ENCODE data around the gene GPX4. TPM values are rescaled to one million over a fixed set of nuclear protein-coding genes. Genes with fewer than 3 reads are reported as not detected.

Gene GPX4
- total RNA-seq, 6 experiments from 2014 or later, result 204 to 389 (median 212) TPM

- 6% methylated on average over 2 of the region's 3 CpGs for WGBS (ENCODE audit: insufficient coverage, low coverage, low lambda C conversion rate, missing lambda C conversion rate)
- H3K4me3 ChIP-seq, result no peak overlapping the region
- H3K27ac ChIP-seq, result no peak overlapping the region
- peaks cover 0 to 4% (median 1%) of the 10 kb centered on the region in 4 donors for H3K9me3 ChIP-seq
- intact Hi-C loops (cut with DNase I), result no loop called here
- ATAC-seq (peak; percentile 48 to 83 (median 74)), DNase-seq (peak in 1 of 3 donors; percentile 34)
- H3K27me3 ChIP-seq, result no peaks in the 10 kb centered on the region
- no peaks in the 10 kb centered on the region for H3K36me3 ChIP-seq
- peak; percentile 9 to 55 (median 32) for TF ChIP-seq CTCF (IDR thresholded peaks at IDR 0.05)
- TF ChIP-seq POLR2A (IDR thresholded peaks at IDR 0.05), result no peak
- H3K4me1 ChIP-seq, result no peaks in the 10 kb centered on the region
These were observed 46.5 kb upstream of the GPX4 start for GRCh38 chr19:1057176-1057855.

DNA sequence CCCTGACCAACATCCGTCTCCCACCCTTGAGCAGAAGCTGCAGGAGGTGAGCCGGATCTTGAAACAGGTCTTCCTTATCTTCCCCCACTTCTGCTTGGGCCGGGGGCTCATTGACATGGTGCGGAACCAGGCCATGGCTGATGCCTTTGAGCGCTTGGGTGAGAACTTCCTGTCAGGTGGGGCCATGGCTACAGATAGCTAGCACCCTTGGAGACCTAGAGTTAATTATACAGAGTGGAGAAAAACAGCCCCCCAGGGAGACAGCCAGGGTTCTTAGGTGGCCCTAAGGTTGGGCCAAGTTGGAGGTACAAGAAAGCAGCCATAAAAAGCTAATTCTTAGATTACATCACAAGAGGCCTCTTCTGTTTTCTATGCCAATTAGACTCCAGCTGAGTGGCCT is 45.7 kb upstream of the GPX4 start:
- ATAC-seq (no peak), DNase-seq (no peak)
- Histone ChIP-seq H3K9me3 (peaks cover 0 to 4% (median 1%) of the 10 kb centered on the region in 4 donors), H3K36me3 (no peaks in the 10 kb centered on the region), H3K27ac (no peak overlapping the region), H3K27me3 (no peaks in the 10 kb centered on the region), H3K4me1 (no peaks in the 10 kb centered on the region), H3K4me3 (no peak overlapping the region)
- TF ChIP-seq CTCF (IDR thresholded peaks at IDR 0.05) (no peak), POLR2A (IDR thresholded peaks at IDR 0.05) (no peak)
- WGBS (ENCODE audit: insufficient coverage, low coverage, low lambda C conversion rate, missing lambda C conversion rate), result 74% methylated on average over 3 of the region's 5 CpGs
- intact Hi-C loops (cut with DNase I), result no loop called here

DNA sequence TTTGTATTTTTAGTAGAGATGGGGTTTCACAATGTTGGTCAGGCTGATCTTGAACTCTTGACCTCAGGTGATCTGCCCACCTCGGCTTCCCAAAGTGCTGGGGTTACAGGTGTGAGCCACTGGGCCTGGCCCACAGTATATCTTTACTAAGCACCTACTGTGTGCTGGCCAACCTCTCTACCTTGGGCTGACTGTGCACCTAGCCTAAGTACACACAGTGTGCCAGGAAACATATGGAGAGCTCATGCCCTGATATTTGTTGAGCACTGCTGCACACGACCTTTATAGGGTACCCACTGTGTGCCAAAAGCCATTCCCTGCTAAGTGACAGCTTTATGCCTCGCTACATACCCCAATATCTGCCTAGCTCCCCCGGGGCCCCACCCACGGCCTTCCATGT is 43.1 kb upstream of the GPX4 start:
- ATAC-seq (no peak), DNase-seq (no peak)
- TF ChIP-seq CTCF (IDR thresholded peaks at IDR 0.05) (no peak), POLR2A (IDR thresholded peaks at IDR 0.05) (no peak)
- no peak overlapping the region for H3K27ac ChIP-seq
- intact Hi-C loops (cut with DNase I), result no loop called here
- H3K4me1 ChIP-seq, result peaks cover 0 to 6% (median 0%) of the 10 kb centered on the region in 4 donors
- 38% methylated on average over 3 of the region's 5 CpGs for WGBS (ENCODE audit: insufficient coverage, low coverage, low lambda C conversion rate, missing lambda C conversion rate)
- no peaks in the 10 kb centered on the region for H3K27me3 ChIP-seq
- H3K36me3 ChIP-seq, result no peaks in the 10 kb centered on the region
- H3K9me3 ChIP-seq, result peaks cover 0 to 4% (median 1%) of the 10 kb centered on the region in 4 donors
- H3K4me3 ChIP-seq, result no peak overlapping the region

DNA sequence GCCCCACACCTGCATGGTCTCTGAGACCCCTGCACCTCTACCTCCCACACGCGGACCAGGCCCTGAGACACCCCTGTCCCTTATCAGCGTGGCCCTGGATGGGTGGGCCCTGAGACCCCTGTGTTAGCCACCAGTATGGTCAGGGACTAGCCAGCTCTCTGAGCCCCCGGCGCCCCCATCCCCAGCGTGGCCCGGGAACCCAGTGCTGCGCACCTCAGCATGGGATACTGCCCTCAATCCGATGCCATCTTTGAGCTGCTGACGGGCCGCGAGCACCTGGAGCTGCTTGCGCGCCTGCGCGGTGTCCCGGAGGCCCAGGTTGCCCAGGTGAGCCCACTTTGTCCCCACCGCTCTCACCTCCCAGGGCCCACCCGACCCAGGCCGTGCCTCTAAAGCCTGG is 41.8 kb upstream of the GPX4 start:
- DNase-seq, result peak in 1 of 3 donors; percentile 50

More for the DNA sequence above, 41.8 kb upstream of the GPX4 start:
- ATAC-seq, result no peak
- Histone ChIP-seq H3K9me3 (peaks cover 0 to 4% (median 1%) of the 10 kb centered on the region in 4 donors), H3K4me3 (no peak overlapping the region), H3K4me1 (peaks cover 0 to 6% (median 0%) of the 10 kb centered on the region in 4 donors), H3K27me3 (no peaks in the 10 kb centered on the region), H3K36me3 (no peaks in the 10 kb centered on the region), H3K27ac (no peak overlapping the region)
- TF ChIP-seq POLR2A (IDR thresholded peaks at IDR 0.05) (no peak), CTCF (IDR thresholded peaks at IDR 0.05) (no peak)
- 100% methylated on average over 2 of the region's 20 CpGs for WGBS (ENCODE audit: insufficient coverage, low coverage, low lambda C conversion rate, missing lambda C conversion rate)
- intact Hi-C loops (cut with DNase I), result no loop called here
